NOMO-1 treated with dmso at 0.1 percent for 144 hours (cell line): ENCODE results near the gene USP17L30.
"Not testable (repeated sequence)": the region's sequence is repeated elsewhere in the genome, so short reads cannot be mapped to it uniquely, and the experiment has no call there.

Source experiments
- DNase-seq: peaks from one replicate; lab custom pipeline; 2025; ENCODE audit not compliant: unreplicated experiment; lab: John Stamatoyannopoulos, UW

The USP17L30 gene

DNA sequence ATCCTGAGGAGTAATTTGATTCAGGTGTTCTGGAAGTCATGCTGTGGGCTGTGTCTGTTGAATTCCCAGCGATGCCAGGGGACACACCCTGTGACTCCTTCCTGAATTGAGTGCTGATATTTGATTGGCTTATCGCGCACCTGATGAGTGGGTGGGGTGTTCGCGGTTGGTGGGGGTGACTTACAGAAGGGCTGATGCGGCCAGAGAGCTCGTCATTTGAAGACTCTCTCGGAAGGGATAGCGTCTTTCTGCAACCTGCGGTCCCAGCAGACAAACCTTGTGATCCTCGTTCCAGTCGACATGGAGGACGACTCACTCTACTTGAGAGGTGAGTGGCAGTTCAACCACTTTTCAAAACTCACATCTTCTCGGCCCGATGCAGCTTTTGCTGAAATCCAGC, at the start of gene USP17L30:
Gene USP17L30 (plus strand): TSS at position 301 of the 400 bp plus-strand sequence. CDS start 0 bp downstream, at position 301.
- DNase-seq = not testable (repeated sequence)

DNA sequence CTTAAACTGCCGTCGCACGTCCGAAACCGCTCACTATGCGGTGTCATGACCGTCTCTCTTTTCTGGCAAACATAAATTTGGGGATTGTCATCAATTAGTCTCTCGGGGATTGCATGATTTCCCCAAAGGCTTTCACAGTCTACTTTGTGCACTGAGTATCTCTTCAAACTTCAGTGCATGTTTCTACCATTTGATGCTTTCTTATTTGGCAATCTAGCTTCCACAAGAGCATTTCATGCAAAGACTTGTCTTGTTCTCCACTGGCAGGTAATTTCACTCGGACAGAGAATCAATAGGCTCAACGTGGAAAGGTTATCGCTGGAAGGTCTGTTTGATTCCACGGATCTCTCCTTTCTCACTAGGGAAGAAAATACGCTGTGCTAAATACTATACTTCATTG, 38.7 kb upstream of the USP17L30 start:
- not testable (repeated sequence) for DNase-seq

DNA sequence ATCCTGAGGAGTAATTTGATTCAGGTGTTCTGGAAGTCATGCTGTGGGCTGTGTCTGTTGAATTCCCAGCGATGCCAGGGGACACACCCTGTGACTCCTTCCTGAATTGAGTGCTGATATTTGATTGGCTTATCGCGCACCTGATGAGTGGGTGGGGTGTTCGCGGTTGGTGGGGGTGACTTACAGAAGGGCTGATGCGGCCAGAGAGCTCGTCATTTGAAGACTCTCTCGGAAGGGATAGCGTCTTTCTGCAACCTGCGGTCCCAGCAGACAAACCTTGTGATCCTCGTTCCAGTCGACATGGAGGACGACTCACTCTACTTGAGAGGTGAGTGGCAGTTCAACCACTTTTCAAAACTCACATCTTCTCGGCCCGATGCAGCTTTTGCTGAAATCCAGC, 38.1 kb upstream of the USP17L30 start, which contains the start of gene USP17L24:
Gene USP17L24 (plus strand): TSS at position 301 of the 400 bp plus-strand sequence. CDS start 0 bp downstream, at position 301.
- DNase-seq = not testable (repeated sequence)

DNA sequence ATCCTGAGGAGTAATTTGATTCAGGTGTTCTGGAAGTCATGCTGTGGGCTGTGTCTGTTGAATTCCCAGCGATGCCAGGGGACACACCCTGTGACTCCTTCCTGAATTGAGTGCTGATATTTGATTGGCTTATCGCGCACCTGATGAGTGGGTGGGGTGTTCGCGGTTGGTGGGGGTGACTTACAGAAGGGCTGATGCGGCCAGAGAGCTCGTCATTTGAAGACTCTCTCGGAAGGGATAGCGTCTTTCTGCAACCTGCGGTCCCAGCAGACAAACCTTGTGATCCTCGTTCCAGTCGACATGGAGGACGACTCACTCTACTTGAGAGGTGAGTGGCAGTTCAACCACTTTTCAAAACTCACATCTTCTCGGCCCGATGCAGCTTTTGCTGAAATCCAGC, 33.3 kb upstream of the USP17L30 start, which contains the start of gene USP17L25:
Gene USP17L25 (plus strand): TSS at position 301 of the 400 bp plus-strand sequence. CDS start 0 bp downstream, at position 301.
- not testable (repeated sequence) for DNase-seq

GRCh38 chr4:9334358-9334757, 28.6 kb upstream of the USP17L30 start, which contains the start of gene USP17L26:
USP17L26 (plus strand) TSS chr4:9334658; CDS start chr4:9334658, 0 bp downstream.
- not testable (repeated sequence) for DNase-seq

GRCh38 chr4:9339103-9339502, 23.8 kb upstream of the USP17L30 start, which contains the start of gene USP17L5:
USP17L5 (plus strand) TSS chr4:9339403; CDS start chr4:9339403, 0 bp downstream.
- DNase-seq = not testable (repeated sequence)

- not testable (repeated sequence) for DNase-seq
Observed at GRCh38 chr4:9343848-9344247, 19.1 kb upstream of the USP17L30 start, which contains the start of gene USP17L27. USP17L27 (plus strand) TSS chr4:9344148; CDS start chr4:9344148, 0 bp downstream.

GRCh38 chr4:9348593-9348992, 14.3 kb upstream of the USP17L30 start, which contains the start of gene USP17L28:
USP17L28 (plus strand) TSS chr4:9348893; CDS start chr4:9348893, 0 bp downstream.
- DNase-seq = not testable (repeated sequence)

GRCh38 chr4:9350866-9351265, 12.1 kb upstream of the USP17L30 start:
- not testable (repeated sequence) for DNase-seq

DNA sequence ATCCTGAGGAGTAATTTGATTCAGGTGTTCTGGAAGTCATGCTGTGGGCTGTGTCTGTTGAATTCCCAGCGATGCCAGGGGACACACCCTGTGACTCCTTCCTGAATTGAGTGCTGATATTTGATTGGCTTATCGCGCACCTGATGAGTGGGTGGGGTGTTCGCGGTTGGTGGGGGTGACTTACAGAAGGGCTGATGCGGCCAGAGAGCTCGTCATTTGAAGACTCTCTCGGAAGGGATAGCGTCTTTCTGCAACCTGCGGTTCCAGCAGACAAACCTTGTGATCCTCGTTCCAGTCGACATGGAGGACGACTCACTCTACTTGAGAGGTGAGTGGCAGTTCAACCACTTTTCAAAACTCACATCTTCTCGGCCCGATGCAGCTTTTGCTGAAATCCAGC, 9.6 kb upstream of the USP17L30 start, which contains the start of gene USP17L29:
Gene USP17L29 (plus strand): TSS at position 301 of the 400 bp plus-strand sequence. CDS start 0 bp downstream, at position 301.
- DNase-seq = not testable (repeated sequence)

DNA sequence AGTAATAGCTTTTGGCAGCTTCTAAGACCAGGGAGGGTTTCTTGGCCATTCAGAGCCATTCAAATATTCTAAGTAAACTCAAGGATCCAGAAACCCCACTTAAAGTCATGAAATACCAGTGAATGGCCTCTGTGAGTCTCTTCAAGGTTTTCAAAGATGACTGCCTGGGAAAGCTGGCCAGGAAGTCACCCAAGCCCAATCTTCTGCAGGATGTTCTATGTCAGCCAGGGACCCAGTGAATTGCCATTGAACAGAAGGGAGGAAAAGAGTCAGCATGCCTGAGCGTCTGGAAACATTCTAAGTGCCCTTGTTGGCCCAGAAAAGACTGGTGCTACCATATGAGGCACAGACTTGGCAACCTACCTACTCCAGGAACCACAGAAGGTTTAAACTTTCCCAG, 17.0 kb downstream of the USP17L30 start:
- not testable (repeated sequence) for DNase-seq

GRCh38 chr4:9381012-9381534, 18.1 kb downstream of the USP17L30 start:
- DNase-seq = not testable (repeated sequence)

DNA sequence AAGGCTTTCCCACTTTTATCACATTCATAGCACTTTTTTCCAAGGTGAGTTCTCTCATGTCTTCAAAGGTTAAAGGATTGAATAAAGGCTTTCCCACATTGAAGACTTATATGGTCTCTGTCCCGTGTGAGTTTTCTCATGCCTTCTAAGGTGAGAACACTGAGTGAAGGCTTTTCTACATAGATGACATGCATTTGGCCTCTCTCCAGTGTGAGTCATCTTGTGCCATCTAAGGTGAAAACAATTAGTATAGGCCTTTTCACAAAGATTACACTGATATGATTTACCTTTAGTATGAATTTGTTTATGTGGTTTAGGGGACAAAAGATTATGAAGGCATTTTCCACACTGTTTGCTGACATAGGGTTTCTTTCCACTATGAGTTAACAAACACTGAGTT, 21.2 kb downstream of the USP17L30 start:
- DNase-seq = no peak

GRCh38 chr4:9389001-9389400, 26.1 kb downstream of the USP17L30 start:
- not testable (repeated sequence) for DNase-seq

DNA sequence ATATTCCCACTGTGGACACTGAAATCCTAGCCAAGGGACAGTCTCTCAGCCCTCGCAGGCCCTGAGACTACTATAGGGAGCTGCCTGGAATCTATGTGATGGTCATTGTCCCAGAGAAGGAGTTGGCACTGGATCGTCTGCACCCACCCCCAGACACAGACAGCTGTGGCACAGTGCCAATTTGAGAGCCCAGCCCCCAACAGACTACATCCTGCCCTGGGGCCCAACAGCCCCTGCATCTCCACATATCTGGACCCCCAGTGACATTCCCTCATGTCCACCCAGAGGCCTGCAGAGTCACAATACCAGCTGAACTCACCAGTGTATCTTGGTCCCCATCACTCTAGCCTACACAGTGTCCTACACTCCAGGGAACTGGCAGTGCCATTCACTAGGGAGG, 42.8 kb downstream of the USP17L30 start:
- not testable (repeated sequence) for DNase-seq

GRCh38 chr4:9406491-9406890, 43.6 kb downstream of the USP17L30 start:
- DNase-seq = not testable (repeated sequence)

- no peak for DNase-seq
Observed at GRCh38 chr4:9409793-9410192, 46.9 kb downstream of the USP17L30 start.
